AG20443 (cell line): Measurements from ENCODE around the gene TP53BP1.
"Not testable (repeated sequence)": the region's sequence is repeated elsewhere in the genome, so short reads cannot be mapped to it uniquely, and the experiment has no call there.

Experiments
- DNase-seq: peaks from one replicate; pipeline ENCODE4 v3.0.0; 2012; ENCODE audit warnings: low spot score, mixed read lengths

The TP53BP1 gene

GRCh38 chr15:43412096-43412495 is 80.9 kb downstream of the TP53BP1 start:
- no peak for DNase-seq

- DNase-seq, result no peak
Measured at GRCh38 chr15:43410572-43411214, 82.3 kb downstream of the TP53BP1 start.

GRCh38 chr15:43408789-43409188 is 84.2 kb downstream of the TP53BP1 start:
- no peak for DNase-seq

DNA sequence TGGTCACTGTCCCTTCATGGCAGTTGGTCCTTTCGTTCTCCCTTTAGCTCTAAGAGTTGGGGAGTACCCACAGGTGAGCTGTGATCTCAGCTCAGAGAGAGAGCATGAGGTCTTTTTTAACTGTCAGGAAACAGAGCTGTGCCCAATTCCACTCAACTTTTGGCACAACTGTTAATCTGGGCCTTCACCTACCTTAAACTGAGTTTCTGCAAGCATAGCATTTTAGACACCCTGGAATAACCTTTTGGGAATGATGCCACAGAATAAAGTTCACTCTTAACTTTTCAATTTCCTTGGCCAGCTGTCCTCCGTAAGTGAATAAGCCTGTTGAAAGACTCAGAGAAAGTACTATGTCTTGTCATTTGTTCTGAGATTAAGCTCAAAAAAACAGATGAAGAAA is 86.1 kb downstream of the TP53BP1 start:
- DNase-seq, result no peak

DNA sequence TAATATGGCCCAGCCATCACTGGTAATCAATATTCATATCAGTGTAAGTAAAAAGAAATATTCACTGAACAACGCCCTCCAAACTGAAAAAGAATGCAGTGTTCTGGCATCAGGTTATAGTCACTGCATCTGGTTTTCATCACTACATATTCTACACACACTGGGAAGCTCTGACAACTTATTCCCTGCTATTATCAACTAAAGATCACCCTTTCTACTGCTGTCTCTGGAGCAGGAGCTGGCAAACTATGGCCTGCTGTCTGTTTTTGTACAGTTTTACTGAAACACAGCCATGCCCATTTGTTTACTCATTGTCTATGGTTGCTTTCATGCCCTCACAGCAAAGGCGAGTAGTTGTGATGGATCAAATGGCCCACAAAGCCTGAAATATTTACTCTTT is 86.8 kb downstream of the TP53BP1 start:
- peak; percentile 30 for DNase-seq

DNA sequence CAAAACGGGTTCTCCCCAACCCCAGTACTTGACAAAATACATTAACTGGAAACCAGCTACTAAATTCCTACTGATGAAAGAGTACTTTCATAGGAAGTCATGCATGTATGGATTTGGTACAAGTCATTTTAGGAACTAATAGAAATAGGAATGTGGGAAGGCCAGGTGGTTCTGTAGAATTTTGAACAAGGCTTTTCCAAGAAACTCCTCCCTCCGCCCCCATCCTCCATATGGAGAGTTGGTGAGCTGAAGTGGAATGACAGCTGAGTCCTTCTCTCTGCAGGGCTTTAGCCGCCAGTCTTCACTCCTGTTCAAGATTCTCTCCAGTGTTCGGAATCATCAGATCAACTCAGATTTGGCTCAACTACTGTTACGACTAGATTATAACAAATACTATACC is 88.8 kb downstream of the TP53BP1 start:
- DNase-seq, result no peak

DNA sequence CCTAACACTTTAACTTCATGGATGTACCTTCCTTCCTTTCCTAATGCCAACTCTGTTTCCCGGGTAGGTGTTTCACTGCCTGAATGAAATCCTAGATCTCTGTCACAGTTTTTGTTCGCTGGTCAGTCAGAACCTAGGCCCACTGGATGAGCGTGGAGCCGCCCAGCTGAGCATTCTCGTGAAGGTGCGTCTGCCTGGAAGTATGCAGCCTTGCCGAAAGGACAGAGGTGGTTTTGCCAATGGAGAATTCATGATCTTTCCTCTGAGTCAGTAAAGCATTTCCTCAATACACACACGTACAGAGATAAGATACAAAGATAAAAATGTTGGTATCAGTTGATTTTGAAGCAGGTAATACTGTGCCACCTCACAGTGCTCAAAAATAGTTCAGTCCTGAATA is 89.3 kb downstream of the TP53BP1 start:
- no peak for DNase-seq

GRCh38 chr15:43402255-43402654 is 90.7 kb downstream of the TP53BP1 start:
- DNase-seq, result no peak

- not testable (repeated sequence) for DNase-seq
Measured at GRCh38 chr15:43393592-43393991, 99.4 kb downstream of the TP53BP1 start.

GRCh38 chr15:43390723-43391122 is 102.2 kb downstream of the TP53BP1 start:
- DNase-seq, result no peak

GRCh38 chr15:43383070-43383469 is 109.9 kb downstream of the TP53BP1 start:
- peak; percentile 17 for DNase-seq

- no peak for DNase-seq
Measured at GRCh38 chr15:43382310-43382709, 110.6 kb downstream of the TP53BP1 start.

DNA sequence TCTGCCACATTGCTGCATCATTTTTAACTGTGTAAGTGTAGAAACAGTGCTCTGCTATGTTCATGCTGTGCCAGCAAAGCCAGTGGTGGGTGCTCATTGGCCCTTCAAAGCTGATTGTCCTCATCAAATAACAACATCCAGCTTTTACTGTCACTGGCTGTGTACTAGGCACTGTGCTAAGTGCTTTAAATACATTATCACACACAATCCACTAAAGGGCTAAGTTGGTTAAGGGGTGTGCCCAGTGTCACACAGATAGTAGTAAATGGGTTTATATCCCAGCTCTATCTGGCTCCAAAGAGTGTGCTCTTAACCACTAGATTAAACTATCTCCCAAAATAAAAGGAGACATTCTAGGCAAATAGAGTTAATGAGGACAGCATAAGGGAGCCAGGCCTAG is 114.4 kb downstream of the TP53BP1 start:
- no peak for DNase-seq

GRCh38 chr15:43376017-43376705 is 116.8 kb downstream of the TP53BP1 start:
- DNase-seq, result peak; percentile 48

- DNase-seq, result peak; percentile 99
Measured at GRCh38 chr15:43370975-43371974, 121.7 kb downstream of the TP53BP1 start, which contains the start of the genes TUBGCP4 and ZSCAN29. TSS of gene TUBGCP4 (plus strand) at chr15:43371101. CDS start at chr15:43371355, 254 bp downstream. TSS of gene ZSCAN29 (minus strand) at chr15:43371043. CDS start at chr15:43369913, 1,130 bp downstream.

DNA sequence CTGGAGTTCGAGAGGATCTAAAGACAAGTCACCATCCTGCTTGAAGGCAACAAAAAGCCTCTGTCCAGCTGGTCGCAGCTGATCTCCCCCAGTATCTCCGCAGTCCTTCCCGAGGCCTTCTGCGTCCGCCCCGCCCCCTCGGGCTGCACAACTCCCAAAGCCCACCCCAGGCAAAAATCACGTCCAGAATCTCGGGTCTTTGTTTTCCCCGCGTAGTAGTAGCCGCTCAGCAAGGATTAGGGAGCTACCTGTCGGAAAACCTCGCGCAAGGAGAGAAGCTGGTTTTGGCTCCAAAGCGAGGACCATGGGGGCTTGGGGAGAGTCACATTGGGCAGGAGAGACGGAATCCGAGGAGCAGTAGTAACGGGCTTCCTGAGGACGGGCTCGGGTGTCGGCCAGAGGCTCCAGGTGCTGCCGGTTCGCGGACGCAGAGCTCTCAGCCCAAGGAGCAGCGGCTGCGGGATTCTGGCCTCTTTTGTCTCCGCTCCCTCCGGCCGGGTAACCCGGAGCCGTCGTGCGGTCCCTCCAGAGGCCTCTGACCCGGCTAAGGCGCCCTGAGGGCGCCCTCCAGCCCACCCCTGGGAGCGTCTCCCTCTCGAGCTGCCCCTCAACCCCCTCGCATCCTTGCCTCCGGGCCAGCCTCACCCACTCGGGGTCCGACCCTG is 122.5 kb downstream of the TP53BP1 start:
- DNase-seq, result peak; percentile 50

DNA sequence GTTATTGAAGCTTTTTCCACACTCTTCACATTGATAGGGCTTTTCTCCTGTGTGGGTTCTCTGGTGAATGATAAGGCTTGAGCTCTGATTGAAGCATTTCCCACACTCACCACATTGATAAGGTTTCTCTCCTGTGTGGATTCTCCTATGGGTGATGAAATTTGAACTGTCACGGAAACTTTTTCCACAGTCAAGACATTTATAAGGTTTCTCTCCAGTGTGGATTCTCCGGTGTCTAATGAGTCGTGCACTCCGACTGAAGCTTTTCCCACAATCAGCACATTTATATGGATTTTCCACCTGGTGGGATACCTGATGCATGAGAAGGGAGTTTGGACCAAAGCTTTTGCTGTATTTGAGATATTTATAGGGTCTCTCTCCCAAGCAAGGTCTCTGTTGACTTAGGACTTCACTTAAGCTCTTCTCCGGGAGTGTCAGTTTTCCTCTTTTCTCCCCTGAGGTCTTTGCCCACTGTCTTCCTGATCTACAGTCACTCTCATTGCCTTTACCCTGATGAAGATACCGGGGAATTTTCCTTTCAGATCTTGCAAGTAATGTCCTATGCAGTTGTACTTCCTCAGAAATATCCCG is 131.5 kb downstream of the TP53BP1 start:
- DNase-seq, result no peak

GRCh38 chr15:43360821-43361220 is 132.1 kb downstream of the TP53BP1 start:
- no peak for DNase-seq
